Smooth muscle cell (in vitro differentiated cells): ENCODE data around the gene BMAL1. TPM values are rescaled to one million over a fixed set of nuclear protein-coding genes. Genes with fewer than 3 reads are reported as not detected.

Source experiments
- DNase-seq: peaks from one replicate; lab custom pipeline; 2025; ENCODE audit not compliant: unreplicated experiment; lab: John Stamatoyannopoulos, UW
- H2AFZ ChIP-seq: fragments of 200-600 bp; sonication (generic); 2 replicates; pipeline ENCODE4 v1.6.0; 2016; ENCODE audit warnings: antibody characterized with exemption, low read depth, mild to moderate bottlenecking
- H3F3A ChIP-seq: fragments of 200-600 bp; sonication (generic); 2 replicates; pipeline ENCODE4 v1.6.0; 2017; ENCODE audit warnings: antibody characterized with exemption, low read depth
- H3K27ac ChIP-seq: fragments of 200-600 bp; sonication (generic); 2 replicates; pipeline ENCODE4 v1.5.1; 2016; ENCODE audit warnings: low read depth, mild to moderate bottlenecking
- H3K27me3 ChIP-seq: fragments of 200-600 bp; sonication (generic); 2 replicates; pipeline ENCODE4 v1.6.1; 2016; ENCODE audit warnings: low read depth, mild to moderate bottlenecking
- H3K36me3 ChIP-seq: fragments of 200-600 bp; sonication (generic); 2 replicates; pipeline ENCODE4 v1.5.1; 2016; ENCODE audit warnings: low read depth
- H3K4me1 ChIP-seq: fragments of 200-600 bp; sonication (generic); 2 replicates; pipeline ENCODE4 v1.5.1; 2016; ENCODE audit warnings: low read depth
- H3K4me2 ChIP-seq: fragments of 200-600 bp; sonication (generic); 2 replicates; pipeline ENCODE4 v1.6.0; 2016; ENCODE audit warnings: mild to moderate bottlenecking
- H3K4me3 ChIP-seq: fragments of 200-600 bp; sonication (generic); 2 replicates; pipeline ENCODE4 v1.5.1; 2016; ENCODE audit warnings: mild to moderate bottlenecking
- H3K79me2 ChIP-seq: fragments of 200-600 bp; sonication (generic); 2 replicates; pipeline ENCODE4 v1.6.0; 2016; ENCODE audit warnings: low read depth, mild to moderate bottlenecking
- H3K9ac ChIP-seq: fragments of 200-600 bp; sonication (generic); 2 replicates; pipeline ENCODE4 v1.6.0; 2016; ENCODE audit warnings: low read depth
- H3K9me3 ChIP-seq: fragments of 200-600 bp; sonication (generic); replicated peaks from 2 replicates; pipeline ENCODE4 v1.5.1; 2016; ENCODE audit warnings: low read depth
- H4K20me1 ChIP-seq: fragments of 200-600 bp; sonication (generic); 2 replicates; pipeline ENCODE4 v1.6.0; 2016; ENCODE audit warnings: low read depth
- CTCF ChIP-seq: fragments of 200-600 bp; sonication (generic); IDR thresholded peaks from 2 replicates; pipeline ENCODE4 v1.5.1; 2017; ENCODE audit warnings: borderline replicate concordance, mild to moderate bottlenecking, antibody characterized with exemption; ENCODE audit not compliant: insufficient read depth, poor library complexity, severe bottlenecking
- WGBS: methylation state at CpG from one replicate; pipeline ENCODE4 v1.1.7; 2016; ENCODE audit warnings: low lambda C conversion rate; 5-methylcytosine and 5-hydroxymethylcytosine counted together
- polyA plus RNA-seq: library from polyadenylated mRNA; unstranded; fragments of >200 nt; fragmentation: Nextera tagmentation; extraction: Ambion mirVana; gene quantifications from 2 replicates; pipeline ENCODE4 v1.2.1, GENCODE V29; 2016
- total RNA-seq: library from RNA; depleted of rRNA; stranded (reverse); fragments of >200 nt; gene quantifications from 2 replicates; pipeline ENCODE4 v1.2.3, GENCODE V29; 2014

Gene BMAL1
- total and polyA plus RNA-seq, 2 experiments from 2014 or later = 9.9 to 24.5 TPM

GRCh38 chr11:13313005-13313819 is 35.6 kb downstream of the BMAL1 start:
- TF ChIP-seq CTCF = no peak
- H3K4me1 ChIP-seq = peaks cover 12% of the 10 kb centered on the region
- peak overlapping the region; percentile 38 for H3K27ac ChIP-seq
- H3F3A ChIP-seq = peaks cover 3% of the 10 kb centered on the region
- no peaks in the 10 kb centered on the region for H3K27me3 ChIP-seq
- H3K4me3 ChIP-seq = no peak overlapping the region
- 80% methylated on average over 16 of the region's 16 CpGs for WGBS
- no peaks in the 10 kb centered on the region for H3K36me3 ChIP-seq
- no peak overlapping the region for H2AFZ ChIP-seq
- no peaks in the 10 kb centered on the region for H3K9me3 ChIP-seq
- DNase-seq = no peak
- H3K79me2 ChIP-seq = peaks cover 34% of the 10 kb centered on the region
- H3K9ac ChIP-seq = no peak overlapping the region
- H3K4me2 ChIP-seq = peak overlapping the region; percentile 57
- H4K20me1 ChIP-seq = peaks cover 30% of the 10 kb centered on the region

- 94% methylated on average over 2 of the region's 2 CpGs for WGBS
- TF ChIP-seq CTCF = no peak
- Histone ChIP-seq H3K4me3 (no peak overlapping the region), H2AFZ (no peak overlapping the region), H3K27me3 (no peaks in the 10 kb centered on the region), H3K4me2 (no peak overlapping the region), H3K79me2 (peaks cover 26% of the 10 kb centered on the region), H3K27ac (no peak overlapping the region), H4K20me1 (peaks cover 18% of the 10 kb centered on the region), H3K9ac (no peak overlapping the region), H3K9me3 (no peaks in the 10 kb centered on the region), H3K36me3 (no peaks in the 10 kb centered on the region), H3K4me1 (peaks cover 12% of the 10 kb centered on the region), H3F3A (peaks cover 3% of the 10 kb centered on the region)
- no peak for DNase-seq
These were observed 37.2 kb downstream of the BMAL1 start for GRCh38 chr11:13314676-13315394.

GRCh38 chr11:13315517-13316432 is 38.2 kb downstream of the BMAL1 start:
- H3K4me3 ChIP-seq = no peak overlapping the region
- H3K9ac ChIP-seq = no peak overlapping the region
- peaks cover 3% of the 10 kb centered on the region for H3F3A ChIP-seq
- peaks cover 12% of the 10 kb centered on the region for H3K4me1 ChIP-seq
- H3K36me3 ChIP-seq = no peaks in the 10 kb centered on the region
- no peaks in the 10 kb centered on the region for H3K27me3 ChIP-seq
- H3K9me3 ChIP-seq = no peaks in the 10 kb centered on the region
- WGBS = 94% methylated on average over 11 of the region's 11 CpGs
- no peak overlapping the region for H3K27ac ChIP-seq
- no peak overlapping the region for H3K4me2 ChIP-seq
- no peak overlapping the region for H2AFZ ChIP-seq
- H3K79me2 ChIP-seq = peaks cover 26% of the 10 kb centered on the region
- H4K20me1 ChIP-seq = peaks cover 21% of the 10 kb centered on the region
- no peak for TF ChIP-seq CTCF
- no peak for DNase-seq
